ENCODE results near the gene MOCOS. TPM values are rescaled to one million over a fixed set of nuclear protein-coding genes. Genes with fewer than 3 reads are reported as not detected.
A peak's percentile ranks its signal among the peaks of the same experiment; 100 is the strongest.
"Not testable (repeated sequence)": the region's sequence is repeated elsewhere in the genome, so short reads cannot be mapped to it uniquely, and the experiment has no call there.

Gene MOCOS
- total RNA-seq, 1 experiment from 2014 or later = 3.2 TPM

- DNase-seq (ENCODE audit: low read depth) = no peak
Measured at GRCh38 chr18:36201765-36202164, 14.5 kb downstream of the MOCOS start.

GRCh38 chr18:36203360-36203895, 16.1 kb downstream of the MOCOS start:
- no peak for DNase-seq (ENCODE audit: low read depth)

DNA sequence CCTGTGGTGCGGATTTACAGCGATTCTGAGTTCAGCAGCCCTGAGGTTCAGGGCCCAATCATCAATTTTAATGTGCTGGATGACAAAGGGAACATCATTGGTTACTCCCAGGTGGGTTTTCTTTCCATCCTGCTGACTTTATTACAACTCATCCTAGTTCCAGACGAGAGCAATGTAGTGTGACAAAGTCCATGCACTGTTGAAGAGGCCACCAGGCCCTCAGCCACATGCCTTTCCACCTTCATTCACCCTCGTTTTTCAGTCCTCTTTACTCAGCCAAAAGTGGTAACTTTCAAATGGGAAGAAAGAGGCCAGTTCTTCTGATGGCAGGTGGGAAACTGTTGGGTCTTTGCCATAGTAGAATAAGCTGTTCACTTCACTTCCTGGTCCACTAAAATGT, 17.9 kb downstream of the MOCOS start:
- DNase-seq (ENCODE audit: low read depth) = no peak

- peak; percentile 23 for DNase-seq (ENCODE audit: low read depth)
Measured at GRCh38 chr18:36207303-36207702, 20.0 kb downstream of the MOCOS start.

DNA sequence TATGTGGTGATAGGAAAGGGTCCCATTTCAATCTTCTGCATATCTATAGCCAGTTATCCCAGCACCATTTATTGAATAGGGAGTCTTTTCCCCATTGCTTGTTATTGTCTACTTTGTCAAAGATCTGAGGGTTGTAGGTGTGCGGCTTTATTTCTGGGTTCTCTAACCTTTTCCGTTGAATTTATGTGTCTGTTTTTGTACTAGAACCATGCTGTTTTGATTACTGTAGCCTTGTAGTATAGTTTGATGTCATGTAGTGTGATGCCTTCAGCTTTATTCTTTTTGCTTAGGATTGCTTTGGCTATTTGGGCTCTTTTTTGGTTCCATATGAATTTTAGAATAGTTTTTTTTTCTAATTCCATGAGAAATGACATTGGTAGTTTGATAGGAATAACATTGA, 20.7 kb downstream of the MOCOS start:
- DNase-seq (ENCODE audit: low read depth) = not testable (repeated sequence)

GRCh38 chr18:36211612-36212065, 24.3 kb downstream of the MOCOS start:
- DNase-seq (ENCODE audit: low read depth) = peak; percentile 80

DNA sequence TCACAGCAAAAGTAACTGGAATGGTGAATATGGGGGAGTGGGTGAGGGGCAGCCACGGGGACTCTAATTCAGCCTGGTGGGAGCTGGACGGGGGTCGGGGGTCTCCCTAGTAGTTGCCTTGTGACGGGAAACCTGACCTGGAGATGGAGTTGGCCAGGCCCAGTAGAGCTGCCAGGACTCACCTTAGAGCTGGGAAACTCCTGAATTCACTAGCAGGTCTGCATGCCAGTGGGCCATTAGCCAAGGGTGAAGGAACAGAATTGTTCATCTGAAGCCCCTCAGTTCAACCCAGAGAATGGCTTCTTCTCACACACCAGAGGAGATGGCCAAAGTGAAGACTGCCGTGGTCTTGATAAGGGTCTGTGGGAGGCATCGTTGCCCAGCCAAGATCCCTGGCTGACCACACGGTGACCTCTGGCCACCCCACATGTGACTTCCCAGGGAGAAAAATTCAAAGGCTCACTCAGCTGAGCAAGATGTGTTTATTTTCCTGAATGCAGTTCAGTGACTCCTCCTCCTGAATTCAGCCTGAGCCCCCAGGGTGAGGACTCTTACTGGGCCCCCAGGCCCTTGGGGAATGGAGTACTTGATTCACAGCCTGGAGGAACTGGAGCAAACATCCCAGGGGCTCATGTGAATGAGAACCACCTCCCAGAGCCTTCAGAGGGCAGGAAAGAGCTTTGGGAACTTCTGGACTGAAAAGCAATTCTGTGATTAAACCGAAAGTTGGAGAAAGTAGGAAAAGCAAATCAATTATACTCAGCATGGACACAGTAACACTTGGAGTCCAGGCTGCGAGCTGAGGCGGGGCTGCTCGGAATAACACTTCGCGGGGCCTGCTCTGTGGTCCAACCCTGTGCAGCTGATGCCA, 25.2 kb downstream of the MOCOS start:
- DNase-seq (ENCODE audit: low read depth) = peak; percentile 59

- DNase-seq (ENCODE audit: low read depth) = no peak
Measured at GRCh38 chr18:36214811-36215210, 27.5 kb downstream of the MOCOS start.

DNA sequence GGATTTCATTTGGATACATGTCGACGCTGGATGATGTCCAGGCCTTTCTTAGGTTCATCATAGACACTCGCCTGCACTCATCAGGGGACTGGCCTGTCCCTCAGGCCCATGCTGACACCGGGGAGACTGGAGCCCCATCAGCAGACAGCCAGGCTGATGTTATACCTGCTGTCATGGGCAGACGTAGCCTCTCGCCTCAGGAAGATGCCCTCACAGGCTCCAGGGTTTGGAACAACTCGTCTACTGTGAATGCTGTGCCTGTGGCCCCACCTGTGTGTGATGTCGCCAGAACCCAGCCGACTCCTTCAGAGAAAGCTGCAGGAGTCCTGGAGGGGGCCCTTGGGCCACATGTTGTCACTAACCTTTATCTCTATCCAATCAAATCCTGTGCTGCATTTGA, 28.3 kb downstream of the MOCOS start:
- no peak for DNase-seq (ENCODE audit: low read depth)

DNA sequence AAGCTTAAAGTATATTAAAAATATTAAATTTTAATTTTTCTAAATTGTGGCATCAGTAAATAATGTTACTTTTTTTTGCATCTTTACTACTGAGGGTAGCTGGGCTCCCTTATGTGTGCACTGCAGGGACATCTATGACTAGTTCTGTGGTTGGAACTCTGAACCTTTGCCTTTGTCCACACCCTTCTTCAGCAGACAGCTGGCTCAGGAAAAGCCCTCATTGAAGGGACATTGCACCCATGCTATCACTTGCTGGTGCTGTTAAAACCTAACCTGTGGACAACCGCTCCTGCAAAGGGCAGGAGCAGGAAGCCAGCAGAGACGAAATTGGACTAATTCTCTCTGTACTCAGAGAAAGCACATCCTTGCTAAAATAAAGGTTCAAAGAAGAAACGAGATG, 30.1 kb downstream of the MOCOS start:
- no peak for DNase-seq (ENCODE audit: low read depth)

DNA sequence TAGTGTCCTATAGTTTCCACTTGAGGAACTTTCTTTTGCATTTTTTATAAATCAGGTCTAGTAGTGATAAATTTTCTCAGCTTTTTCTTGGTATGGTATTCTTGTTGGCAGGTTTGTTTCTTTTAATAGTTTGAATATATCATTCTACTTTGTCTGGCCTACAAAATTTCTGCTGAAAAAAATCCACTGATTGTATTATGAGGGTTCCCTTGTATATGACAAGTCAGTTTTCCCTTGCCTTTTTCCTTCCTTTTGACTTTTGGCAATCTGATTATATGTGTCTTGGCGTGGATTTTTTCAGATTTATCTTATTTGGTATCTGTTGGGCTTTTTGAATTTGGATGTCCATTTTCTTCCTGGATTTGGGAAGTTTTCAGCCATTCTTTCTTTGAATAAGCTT, 41.9 kb downstream of the MOCOS start:
- no peak for DNase-seq (ENCODE audit: low read depth)

GRCh38 chr18:36240510-36240909, 53.2 kb downstream of the MOCOS start:
- DNase-seq (ENCODE audit: low read depth) = not testable (repeated sequence)

- no peak for DNase-seq (ENCODE audit: low read depth)
Measured at GRCh38 chr18:36241831-36242230, 54.5 kb downstream of the MOCOS start.

DNA sequence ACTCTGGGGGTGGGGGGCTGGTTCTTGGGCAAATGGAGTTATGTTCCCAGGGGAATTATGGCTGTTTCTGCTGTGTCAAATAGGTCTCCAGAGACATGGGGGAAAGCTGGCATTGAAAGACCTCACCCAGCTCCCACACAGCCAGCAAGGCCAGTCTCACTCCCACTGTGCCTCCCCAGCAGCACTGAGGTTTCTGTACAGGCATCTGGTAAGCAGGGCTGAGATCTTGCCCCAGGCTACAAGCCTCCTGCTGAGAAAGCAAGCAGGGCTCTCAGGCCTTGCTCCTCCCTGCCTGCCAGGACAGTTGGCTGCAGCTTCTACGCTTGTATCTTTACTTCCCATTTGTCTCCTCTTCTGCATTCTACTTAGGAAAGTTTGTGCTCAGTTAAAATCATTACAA, 59.7 kb downstream of the MOCOS start:
- DNase-seq (ENCODE audit: low read depth) = peak; percentile 77

DNA sequence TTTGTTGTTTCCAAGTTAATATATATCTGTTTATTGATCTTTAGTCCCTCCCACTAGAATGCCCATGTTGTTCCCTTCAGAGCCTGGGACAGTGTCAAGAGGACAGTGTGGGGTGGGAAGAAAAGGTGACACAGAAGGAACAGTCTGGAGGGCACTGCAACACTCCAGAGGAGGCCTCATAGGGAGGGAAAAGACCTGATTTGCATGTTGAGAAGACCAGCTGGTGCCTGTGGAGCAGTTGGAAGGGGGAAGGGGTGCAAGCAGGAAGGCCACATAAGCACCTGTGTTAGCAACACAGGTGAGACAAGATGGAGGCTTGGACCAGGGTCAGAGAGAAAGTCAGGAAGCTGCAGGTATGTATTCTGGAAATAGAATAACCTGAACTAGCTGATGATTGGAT, 62.1 kb downstream of the MOCOS start:
- no peak for DNase-seq (ENCODE audit: low read depth)

GRCh38 chr18:36250827-36251226, 63.5 kb downstream of the MOCOS start:
- DNase-seq (ENCODE audit: low read depth) = no peak

DNA sequence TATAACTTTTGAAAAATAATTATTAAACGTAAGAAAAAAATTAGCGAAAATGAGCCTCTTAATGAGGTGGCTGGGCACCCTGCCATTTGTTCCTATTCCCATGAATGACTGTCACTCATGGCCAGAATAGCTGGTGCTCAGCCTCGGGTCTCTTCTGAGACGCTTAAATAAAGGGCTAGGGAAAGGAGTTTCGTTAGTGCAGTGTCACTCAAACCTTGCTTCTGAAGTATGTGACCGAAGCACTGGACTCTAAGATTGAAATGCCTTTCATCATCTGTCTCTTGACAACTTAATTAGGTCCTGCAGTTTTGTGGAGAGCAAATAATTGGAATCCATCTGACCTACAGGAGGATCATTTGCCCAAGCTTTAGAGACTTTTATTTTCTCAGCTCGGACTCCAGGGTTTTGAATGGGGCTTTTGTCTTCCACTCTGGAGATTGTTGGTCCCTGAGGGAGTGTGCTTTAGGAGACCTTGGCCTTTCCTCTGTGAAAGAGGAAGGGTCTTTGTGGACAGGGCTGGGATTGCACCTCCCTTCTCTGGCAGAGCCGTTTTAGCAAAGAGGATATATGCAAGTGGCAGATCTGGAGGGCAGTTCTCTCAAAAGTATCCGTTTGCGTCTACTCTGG, 67.9 kb downstream of the MOCOS start:
- DNase-seq (ENCODE audit: low read depth) = no peak

DNA sequence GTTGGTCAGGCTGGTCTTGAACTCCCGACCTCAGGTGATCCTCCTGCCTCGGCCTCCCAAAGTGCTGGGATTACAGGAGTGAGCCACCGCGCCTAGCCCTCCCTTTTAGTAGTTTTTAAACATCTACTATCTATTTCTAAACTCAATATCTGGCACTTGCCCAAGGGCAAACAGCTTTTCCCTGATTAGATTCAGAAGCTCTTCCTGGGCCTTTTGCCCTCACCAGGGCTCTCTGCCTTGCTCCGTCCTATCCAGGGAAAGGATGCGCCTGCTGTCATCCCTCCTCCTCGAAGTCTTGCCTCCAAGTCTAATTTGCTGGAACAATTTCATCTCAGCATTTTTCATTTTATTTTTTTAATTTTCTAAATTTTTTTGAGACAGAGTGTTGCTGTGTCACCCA, 68.8 kb downstream of the MOCOS start:
- no peak for DNase-seq (ENCODE audit: low read depth)

DNA sequence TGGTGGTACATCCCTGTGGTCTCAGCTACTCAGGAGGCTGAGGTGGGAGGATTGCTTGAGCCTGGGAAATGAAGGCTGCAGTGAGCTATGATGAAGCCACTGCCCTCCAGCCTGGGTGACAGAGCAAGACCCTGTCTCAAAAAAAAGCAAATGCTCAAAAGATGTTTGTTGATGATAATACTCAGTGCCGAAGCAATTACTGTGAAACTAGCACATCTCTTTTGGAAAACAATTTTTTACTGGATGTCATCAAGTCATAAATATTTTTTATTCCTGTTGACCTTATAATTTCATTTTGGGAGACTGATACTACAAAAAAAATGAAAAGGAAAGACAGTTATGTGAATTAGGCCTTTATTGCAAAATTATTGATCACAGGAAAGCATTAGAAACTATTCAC, 75.7 kb downstream of the MOCOS start:
- no peak for DNase-seq (ENCODE audit: low read depth)

- no peak for DNase-seq (ENCODE audit: low read depth)
Measured at GRCh38 chr18:36264283-36264682, 77.0 kb downstream of the MOCOS start.

DNA sequence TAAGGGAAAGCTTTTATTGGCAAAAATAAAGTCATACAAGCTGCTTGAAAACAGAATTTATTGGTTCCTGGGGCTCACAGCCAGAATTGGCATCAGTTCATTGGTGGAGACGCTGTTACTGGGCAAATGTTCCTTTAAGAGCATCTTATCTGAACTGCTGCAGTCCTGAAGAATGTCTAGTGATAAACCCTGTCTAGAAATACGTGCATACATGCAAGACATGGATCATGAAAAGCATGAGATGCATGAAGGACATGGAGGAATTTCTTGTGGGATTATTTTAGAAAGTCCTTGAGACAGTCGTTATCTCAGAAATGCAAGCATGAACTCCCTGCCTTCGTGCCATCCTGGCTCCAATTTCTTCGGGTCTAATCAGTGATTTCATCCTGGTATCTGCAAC, 77.7 kb downstream of the MOCOS start:
- DNase-seq (ENCODE audit: low read depth) = no peak

GRCh38 chr18:36269157-36269556, 81.9 kb downstream of the MOCOS start:
- no peak for DNase-seq (ENCODE audit: low read depth)

DNA sequence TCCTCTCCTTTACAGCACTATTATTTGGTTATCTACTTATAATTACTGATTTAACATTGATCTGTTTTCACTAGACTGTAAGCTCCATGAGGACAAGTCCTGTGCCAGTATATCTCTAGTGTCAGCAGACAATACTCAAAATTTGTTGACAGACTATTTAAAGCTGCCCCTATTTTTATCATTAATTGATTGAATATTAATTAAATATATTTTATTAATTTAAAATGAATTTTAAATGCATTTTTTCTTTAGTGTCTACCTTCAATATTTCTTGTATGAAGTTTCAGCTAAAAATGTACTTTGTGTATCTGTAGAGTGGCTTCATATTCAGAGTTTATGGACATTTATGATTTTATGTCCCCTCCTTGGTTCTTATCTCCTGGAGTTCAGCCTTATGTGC, 83.9 kb downstream of the MOCOS start:
- DNase-seq (ENCODE audit: low read depth) = no peak
